ENCODE results near the gene RPS6KA2.

DNA sequence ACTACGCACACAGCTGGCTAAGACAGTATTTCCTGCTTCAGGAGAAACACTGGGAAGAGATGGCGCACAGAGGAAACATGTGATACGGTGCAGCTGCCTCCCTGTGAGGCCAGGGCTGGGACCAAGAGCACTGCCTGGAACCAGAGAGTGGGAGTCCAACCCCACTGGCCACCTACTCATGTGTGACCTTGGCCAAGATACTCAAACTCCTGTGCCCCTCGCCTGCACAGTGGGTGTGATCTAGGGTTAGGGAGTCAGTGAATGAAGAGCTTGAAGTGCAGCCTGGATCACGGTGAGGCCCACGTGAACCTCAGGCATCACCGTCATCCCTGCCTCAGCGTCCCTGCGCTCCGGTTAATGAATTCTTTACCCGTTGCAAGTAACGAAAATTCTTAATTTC is 202.6 kb downstream of the RPS6KA2 start:
- TF ChIP-seq, protein P1, sequence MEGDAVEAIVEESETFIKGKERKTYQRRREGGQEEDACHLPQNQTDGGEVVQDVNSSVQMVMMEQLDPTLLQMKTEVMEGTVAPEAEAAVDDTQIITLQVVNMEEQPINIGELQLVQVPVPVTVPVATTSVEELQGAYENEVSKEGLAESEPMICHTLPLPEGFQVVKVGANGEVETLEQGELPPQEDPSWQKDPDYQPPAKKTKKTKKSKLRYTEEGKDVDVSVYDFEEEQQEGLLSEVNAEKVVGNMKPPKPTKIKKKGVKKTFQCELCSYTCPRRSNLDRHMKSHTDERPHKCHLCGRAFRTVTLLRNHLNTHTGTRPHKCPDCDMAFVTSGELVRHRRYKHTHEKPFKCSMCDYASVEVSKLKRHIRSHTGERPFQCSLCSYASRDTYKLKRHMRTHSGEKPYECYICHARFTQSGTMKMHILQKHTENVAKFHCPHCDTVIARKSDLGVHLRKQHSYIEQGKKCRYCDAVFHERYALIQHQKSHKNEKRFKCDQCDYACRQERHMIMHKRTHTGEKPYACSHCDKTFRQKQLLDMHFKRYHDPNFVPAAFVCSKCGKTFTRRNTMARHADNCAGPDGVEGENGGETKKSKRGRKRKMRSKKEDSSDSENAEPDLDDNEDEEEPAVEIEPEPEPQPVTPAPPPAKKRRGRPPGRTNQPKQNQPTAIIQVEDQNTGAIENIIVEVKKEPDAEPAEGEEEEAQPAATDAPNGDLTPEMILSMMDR (conservative IDR thresholded peaks at IDR 0.05): no peak
- TF ChIP-seq EZH2 (IDR thresholded peaks at IDR 0.05; ENCODE audit: low read depth): no peak
